ENCODE measurements around the gene GSTO2.

The GSTO2 gene

DNA sequence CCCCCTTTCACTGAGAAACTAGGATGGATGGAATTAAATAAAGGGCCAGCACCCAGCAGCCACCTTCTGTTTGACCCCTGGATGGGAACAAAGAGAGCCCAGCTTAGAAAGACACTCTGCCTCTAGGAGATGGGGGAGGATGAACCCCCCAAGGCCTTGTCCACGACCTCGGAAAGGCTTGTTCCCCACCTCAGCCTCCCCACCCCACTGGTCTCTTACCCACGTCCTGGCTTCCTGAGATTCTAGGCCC, 59.6 kb downstream of the GSTO2 start:
- TF ChIP-seq, protein P1, sequence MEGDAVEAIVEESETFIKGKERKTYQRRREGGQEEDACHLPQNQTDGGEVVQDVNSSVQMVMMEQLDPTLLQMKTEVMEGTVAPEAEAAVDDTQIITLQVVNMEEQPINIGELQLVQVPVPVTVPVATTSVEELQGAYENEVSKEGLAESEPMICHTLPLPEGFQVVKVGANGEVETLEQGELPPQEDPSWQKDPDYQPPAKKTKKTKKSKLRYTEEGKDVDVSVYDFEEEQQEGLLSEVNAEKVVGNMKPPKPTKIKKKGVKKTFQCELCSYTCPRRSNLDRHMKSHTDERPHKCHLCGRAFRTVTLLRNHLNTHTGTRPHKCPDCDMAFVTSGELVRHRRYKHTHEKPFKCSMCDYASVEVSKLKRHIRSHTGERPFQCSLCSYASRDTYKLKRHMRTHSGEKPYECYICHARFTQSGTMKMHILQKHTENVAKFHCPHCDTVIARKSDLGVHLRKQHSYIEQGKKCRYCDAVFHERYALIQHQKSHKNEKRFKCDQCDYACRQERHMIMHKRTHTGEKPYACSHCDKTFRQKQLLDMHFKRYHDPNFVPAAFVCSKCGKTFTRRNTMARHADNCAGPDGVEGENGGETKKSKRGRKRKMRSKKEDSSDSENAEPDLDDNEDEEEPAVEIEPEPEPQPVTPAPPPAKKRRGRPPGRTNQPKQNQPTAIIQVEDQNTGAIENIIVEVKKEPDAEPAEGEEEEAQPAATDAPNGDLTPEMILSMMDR (conservative IDR thresholded peaks at IDR 0.05; ENCODE audit: control insufficient read depth, insufficient read depth, low read depth, low read length) = no peak
- DNase-seq (ENCODE audit: low read depth) = no peak
- H3K4me3 ChIP-seq (ENCODE audit: control insufficient read depth, low read depth, low read length) = peak overlapping the region; percentile 45

- peak overlapping the region; percentile 45 for H3K4me3 ChIP-seq (ENCODE audit: control insufficient read depth, low read depth, low read length)
- peak; percentile 99 for DNase-seq (ENCODE audit: low read depth)
These were observed 60.1 kb downstream of the GSTO2 start for GRCh38 chr10:104328896-104329710.

GRCh38 chr10:104329735-104330134, 60.8 kb downstream of the GSTO2 start:
- H3K4me3 ChIP-seq (ENCODE audit: control insufficient read depth, low read depth, low read length) = no peak overlapping the region
- DNase-seq (ENCODE audit: low read depth) = peak; percentile 96
- TF ChIP-seq, protein P1 (conservative IDR thresholded peaks at IDR 0.05; ENCODE audit: control insufficient read depth, insufficient read depth, low read depth, low read length) = no peak

More at GRCh38 chr10:104328896-104329710, 60.1 kb downstream of the GSTO2 start:
- TF ChIP-seq, protein P1 (conservative IDR thresholded peaks at IDR 0.05; ENCODE audit: control insufficient read depth, insufficient read depth, low read depth, low read length) = no peak

- TF ChIP-seq, protein P1 (conservative IDR thresholded peaks at IDR 0.05; ENCODE audit: control insufficient read depth, insufficient read depth, low read depth, low read length) = no peak
- DNase-seq (ENCODE audit: low read depth) = peak; percentile 90
- H3K4me3 ChIP-seq (ENCODE audit: control insufficient read depth, low read depth, low read length) = no peak overlapping the region
These were observed 61.5 kb downstream of the GSTO2 start for GRCh38 chr10:104330168-104331110.

DNA sequence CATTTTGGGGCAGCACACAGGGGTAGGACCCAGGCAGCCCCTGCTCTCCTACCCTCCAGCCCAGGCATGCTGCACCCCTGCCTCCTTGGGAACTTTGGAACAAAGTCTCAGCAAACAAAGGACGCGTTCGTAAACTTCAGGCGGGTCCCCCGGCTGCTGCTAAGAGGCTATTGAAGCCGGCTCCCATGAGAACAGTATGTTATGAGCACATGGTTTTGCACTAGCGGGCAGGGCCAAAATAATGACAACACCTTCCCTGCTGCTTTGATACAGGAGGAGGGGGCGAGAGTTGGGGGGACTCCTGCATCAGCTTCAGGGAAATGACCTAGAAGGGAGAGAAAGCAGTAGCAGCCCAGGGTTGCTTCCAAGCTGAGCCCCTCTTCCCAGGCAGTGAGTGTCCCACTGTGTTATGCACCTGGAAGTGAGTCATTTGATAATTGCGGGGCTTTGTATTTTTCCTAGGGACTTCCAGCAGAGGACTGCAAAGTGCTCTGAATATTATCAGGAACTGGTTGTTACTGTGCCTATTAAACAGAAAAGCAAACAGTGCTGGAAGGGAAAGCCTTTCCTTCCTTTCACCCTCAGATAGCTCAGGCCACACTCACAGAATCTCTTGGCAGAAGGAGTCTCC, 62.3 kb downstream of the GSTO2 start:
- DNase-seq (ENCODE audit: low read depth) = peak; percentile 81
- TF ChIP-seq, protein P1 (conservative IDR thresholded peaks at IDR 0.05; ENCODE audit: control insufficient read depth, insufficient read depth, low read depth, low read length) = no peak
- H3K4me3 ChIP-seq (ENCODE audit: control insufficient read depth, low read depth, low read length) = no peak overlapping the region

DNA sequence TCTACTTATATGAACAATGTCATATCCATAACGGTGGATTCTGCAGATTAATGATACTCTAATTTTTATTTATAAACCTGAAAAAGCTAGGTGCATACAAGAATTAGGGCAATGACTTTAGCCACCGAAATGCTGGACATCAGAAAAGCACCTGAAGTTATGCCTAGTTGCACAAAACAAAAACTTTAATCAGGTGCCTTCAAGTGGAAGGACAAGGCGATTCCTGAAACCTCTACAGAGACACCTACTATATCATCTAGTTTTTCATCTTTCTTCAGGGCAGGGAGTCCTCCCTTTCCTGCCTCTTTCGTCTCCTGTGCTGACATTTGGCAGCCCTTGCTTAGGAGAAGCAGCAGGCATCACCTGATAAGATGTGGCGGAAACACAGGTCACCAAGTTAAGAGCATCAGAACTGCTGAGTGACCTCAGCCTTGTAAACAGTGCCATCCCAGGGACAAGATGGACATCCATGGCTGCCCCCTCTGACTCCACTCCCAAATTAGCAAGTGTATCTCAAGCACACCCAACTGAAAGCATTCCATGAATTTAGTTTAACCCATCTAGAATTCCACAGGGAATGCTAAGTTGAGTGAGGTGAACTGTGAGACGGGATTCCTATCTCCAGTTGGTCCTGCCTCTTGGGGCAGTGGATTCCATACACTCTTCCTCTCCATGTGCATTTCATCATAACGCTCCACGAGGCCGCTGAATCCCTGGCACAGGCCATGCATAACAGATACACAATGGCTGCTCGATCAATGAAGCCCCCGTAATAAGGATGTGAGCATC, 63.5 kb downstream of the GSTO2 start:
- DNase-seq (ENCODE audit: low read depth) = peak; percentile 38
- no peak overlapping the region for H3K4me3 ChIP-seq (ENCODE audit: control insufficient read depth, low read depth, low read length)
- TF ChIP-seq, protein P1 (conservative IDR thresholded peaks at IDR 0.05; ENCODE audit: control insufficient read depth, insufficient read depth, low read depth, low read length) = no peak
